ENCODE results near the gene FNBP1. TPM values are rescaled to one million over a fixed set of nuclear protein-coding genes. Genes with fewer than 3 reads are reported as not detected.

Gene FNBP1
- total RNA-seq, 1 donor from 2014 or later, result 50.0 TPM

DNA sequence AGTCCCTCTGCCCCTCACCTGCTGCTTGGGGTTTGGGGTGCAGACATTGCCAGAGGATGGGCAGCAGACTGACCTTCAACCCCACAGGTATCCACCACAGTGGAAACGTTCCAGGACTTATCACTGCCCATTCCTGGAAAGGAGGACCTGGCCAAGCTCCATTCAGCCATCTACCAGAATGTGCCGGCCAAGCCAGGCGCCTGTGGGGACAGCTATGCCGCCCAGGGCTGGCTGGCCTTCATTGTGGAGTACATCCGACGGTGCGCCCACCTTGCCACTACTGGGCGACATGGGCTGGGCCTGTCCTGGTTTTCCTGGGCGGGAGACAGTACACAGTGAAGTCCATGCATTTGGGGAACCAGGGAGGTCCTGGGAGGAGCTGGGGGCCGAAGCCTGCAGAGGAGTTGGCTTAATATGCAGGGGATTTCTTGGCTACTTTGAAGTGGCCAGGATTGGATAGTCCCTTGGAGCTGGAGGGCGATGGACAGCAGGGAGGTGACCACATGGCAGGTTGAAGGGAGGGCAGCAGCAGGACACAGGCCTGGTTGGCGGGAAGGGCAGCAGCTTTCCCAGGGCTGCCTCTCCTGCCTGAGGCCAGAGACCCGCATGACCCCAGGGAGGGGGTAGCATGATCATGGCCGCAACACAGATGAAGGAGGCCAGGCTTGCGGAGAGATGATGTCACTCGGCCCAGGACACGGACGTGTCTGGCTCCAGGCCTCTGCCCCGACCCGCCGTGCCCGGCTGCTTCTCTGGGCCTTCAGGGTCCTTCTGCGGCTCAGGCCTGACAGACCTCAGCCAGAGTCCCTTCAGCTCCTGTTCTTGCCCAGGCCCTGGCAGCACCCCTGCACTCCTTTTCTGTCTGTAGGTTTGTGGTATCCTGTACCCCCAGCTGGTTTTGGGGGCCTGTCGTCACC, 173.1 kb downstream of the FNBP1 start:
- intact Hi-C loops (cut with DNase I), result no loop called here
- ATAC-seq (no peak), DNase-seq (no peak)
- no peaks in the 10 kb centered on the region for H3K27me3 ChIP-seq
- H3K4me1 ChIP-seq, result no peaks in the 10 kb centered on the region
- TF ChIP-seq, protein P1, sequence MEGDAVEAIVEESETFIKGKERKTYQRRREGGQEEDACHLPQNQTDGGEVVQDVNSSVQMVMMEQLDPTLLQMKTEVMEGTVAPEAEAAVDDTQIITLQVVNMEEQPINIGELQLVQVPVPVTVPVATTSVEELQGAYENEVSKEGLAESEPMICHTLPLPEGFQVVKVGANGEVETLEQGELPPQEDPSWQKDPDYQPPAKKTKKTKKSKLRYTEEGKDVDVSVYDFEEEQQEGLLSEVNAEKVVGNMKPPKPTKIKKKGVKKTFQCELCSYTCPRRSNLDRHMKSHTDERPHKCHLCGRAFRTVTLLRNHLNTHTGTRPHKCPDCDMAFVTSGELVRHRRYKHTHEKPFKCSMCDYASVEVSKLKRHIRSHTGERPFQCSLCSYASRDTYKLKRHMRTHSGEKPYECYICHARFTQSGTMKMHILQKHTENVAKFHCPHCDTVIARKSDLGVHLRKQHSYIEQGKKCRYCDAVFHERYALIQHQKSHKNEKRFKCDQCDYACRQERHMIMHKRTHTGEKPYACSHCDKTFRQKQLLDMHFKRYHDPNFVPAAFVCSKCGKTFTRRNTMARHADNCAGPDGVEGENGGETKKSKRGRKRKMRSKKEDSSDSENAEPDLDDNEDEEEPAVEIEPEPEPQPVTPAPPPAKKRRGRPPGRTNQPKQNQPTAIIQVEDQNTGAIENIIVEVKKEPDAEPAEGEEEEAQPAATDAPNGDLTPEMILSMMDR (IDR thresholded peaks at IDR 0.05), result no peak
- H3K36me3 ChIP-seq, result peaks cover 31% of the 10 kb centered on the region
- no peaks in the 10 kb centered on the region for H3K9me3 ChIP-seq
- no peak overlapping the region for H3K4me3 ChIP-seq
- peak overlapping the region; percentile 55 for H3K27ac ChIP-seq

DNA sequence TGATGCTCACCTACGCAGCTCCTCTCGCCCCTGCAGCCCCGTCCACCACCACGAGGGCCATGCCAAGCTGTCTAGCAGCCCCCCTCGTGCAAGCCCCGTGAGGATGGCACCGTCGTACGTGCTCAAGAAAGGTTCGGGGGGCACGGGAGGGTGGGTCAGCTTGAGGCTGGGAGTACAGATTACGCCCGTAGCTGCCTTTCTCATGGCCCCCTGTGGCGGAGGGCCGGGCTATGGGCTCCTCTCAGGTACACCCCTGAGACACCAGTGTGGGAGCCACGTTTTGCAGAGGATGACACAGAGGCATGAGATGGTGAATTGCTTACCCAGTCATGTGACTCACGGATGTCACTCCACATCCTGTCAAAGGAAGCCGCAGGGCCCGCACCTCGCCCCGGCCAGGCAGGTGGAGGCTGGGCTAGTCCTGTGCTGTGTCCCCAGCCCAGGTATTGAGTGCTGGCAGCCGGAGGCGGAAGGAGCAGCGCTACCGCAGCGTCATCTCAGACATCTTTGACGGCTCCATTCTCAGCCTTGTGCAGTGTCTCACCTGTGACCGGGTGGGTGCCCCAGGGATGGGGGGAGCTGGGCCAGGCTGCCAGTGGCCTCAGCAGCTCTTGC, 174.0 kb downstream of the FNBP1 start:
- ATAC-seq, result peak; percentile 61
- intact Hi-C loops (cut with DNase I), result no loop called here
- peaks cover 22% of the 10 kb centered on the region for H3K36me3 ChIP-seq

DNA sequence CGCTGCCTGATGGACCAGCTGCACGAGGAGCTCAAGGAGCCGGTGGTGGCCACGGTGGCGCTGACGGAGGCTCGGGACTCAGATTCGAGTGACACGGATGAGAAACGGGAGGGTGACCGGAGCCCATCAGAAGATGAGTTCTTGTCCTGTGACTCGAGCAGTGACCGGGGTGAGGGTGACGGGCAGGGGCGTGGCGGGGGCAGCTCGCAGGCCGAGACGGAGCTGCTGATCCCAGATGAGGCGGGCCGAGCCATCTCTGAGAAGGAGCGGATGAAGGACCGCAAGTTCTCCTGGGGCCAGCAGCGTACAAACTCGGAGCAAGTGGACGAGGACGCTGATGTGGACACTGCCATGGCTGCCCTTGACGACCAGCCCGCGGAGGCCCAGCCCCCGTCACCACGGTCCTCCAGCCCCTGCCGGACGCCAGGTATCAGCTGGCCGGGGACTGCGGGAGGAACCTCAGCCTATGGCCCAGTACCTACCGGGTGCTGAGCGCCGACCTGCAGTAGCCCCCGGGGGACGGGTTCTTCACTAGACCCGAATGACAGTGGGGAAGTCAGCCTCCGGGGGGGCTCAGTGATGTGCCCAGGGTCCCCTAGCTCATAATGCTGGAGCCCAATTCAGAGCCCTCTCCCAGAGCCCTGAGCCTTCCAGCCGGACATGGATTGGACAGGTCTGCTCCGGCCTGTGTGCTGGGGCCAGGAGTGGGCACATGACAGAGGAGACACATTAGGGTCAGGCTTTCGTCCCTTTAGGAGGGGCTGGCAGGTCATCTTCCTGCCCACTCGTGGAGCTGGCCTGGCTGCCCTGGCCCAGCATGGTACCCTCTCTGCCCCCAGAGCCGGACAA, 174.7 kb downstream of the FNBP1 start:
- TF ChIP-seq, protein P1 (IDR thresholded peaks at IDR 0.05), result no peak
- no peaks in the 10 kb centered on the region for H3K9me3 ChIP-seq
- ATAC-seq (no peak), DNase-seq (no peak)
- H3K4me3 ChIP-seq, result no peak overlapping the region
- peak overlapping the region; percentile 24 for H3K27ac ChIP-seq
- intact Hi-C loops (cut with DNase I), result no loop called here
- no peaks in the 10 kb centered on the region for H3K27me3 ChIP-seq
- no peaks in the 10 kb centered on the region for H3K4me1 ChIP-seq
- H3K36me3 ChIP-seq, result peaks cover 18% of the 10 kb centered on the region

More for the DNA sequence above, 174.0 kb downstream of the FNBP1 start:
- Histone ChIP-seq H3K9me3 (no peaks in the 10 kb centered on the region), H3K27me3 (no peaks in the 10 kb centered on the region), H3K27ac (peak overlapping the region; percentile 55), H3K4me1 (no peaks in the 10 kb centered on the region), H3K4me3 (no peak overlapping the region)
- no peak for DNase-seq
- TF ChIP-seq, protein P1 (IDR thresholded peaks at IDR 0.05), result no peak

DNA sequence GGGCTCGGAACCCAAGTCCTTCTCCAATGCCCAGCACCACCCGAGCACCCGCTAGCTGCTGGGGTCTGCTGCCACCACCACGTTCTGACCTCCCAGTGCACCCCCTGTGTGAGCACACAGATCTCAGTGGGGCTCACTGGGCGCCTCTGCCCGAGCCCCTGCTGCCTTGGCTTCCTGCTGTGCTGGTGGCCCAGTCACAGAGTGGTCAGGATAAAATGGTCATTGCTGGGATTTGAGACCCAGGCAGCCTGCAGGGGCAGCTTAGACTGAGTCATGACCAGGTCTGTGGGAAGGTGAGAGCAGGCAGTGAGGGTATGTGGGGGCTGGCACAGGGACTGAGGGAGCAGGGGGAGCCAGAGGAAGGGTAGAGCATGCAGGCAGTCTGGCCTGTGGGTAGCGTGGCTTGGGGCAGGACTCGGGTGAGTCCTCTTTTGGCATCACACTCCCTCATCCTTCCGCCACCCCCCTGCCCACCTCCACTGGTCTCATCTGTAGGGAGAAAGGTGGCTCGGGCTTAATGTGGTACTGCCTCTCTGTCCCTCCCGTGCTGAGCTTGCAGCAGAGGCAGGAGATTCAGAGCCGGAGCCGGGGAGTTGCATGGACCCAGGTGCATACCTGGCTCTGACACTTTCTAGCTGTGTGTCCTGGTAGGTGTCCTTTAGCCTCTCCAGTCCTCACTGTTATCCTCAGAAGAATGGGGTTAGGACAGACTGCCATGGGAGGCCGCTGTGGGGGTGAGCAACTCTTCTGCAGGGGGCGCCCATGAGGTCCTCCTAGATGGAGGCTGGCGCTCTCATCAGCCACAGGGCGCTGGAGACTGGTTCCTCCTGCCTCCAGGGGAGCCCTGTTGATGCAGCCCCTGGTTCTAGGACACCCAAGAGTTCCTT, 175.6 kb downstream of the FNBP1 start:
- ATAC-seq (no peak), DNase-seq (no peak)
- TF ChIP-seq, protein P1 (IDR thresholded peaks at IDR 0.05), result no peak
- intact Hi-C loops (cut with DNase I), result no loop called here
- H3K36me3 ChIP-seq, result peaks cover 22% of the 10 kb centered on the region
- no peaks in the 10 kb centered on the region for H3K27me3 ChIP-seq
- H3K27ac ChIP-seq, result no peak overlapping the region
- H3K4me3 ChIP-seq, result no peak overlapping the region
- H3K4me1 ChIP-seq, result no peaks in the 10 kb centered on the region
- H3K9me3 ChIP-seq, result no peaks in the 10 kb centered on the region

Data from upper lobe of right lung (tissue), 1 donor.